Stimulated activated CD8-positive, alpha-beta memory T cell treated with anti-CD3 and anti-CD28 coated beads, Interleukin-4, amount 100 ng/mL, for 24 hours (primary cell): ENCODE measurements around the gene GRWD1.

Experiments used
- DNase-seq: peaks from one replicate; pipeline ENCODE4 v3.0.0-alpha.2; 2020; ENCODE audit warnings: low read depth

GRWD1 gene

GRCh38 chr19:48456864-48457263 lies 11.1 kb downstream of the GRWD1 start:
- DNase-seq: no peak

- no peak for DNase-seq
Observed at GRCh38 chr19:48458016-48458415, 12.2 kb downstream of the GRWD1 start.

- no peak for DNase-seq
Observed at GRCh38 chr19:48461651-48461981, 15.8 kb downstream of the GRWD1 start.

GRCh38 chr19:48461982-48462655 lies 16.3 kb downstream of the GRWD1 start:
- no peak for DNase-seq

GRCh38 chr19:48465215-48465614 lies 19.4 kb downstream of the GRWD1 start:
- DNase-seq: no peak

GRCh38 chr19:48466561-48467325 lies 21.0 kb downstream of the GRWD1 start:
- no peak for DNase-seq

GRCh38 chr19:48468772-48469288 lies 23.0 kb downstream of the GRWD1 start:
- DNase-seq: peak; percentile 97

GRCh38 chr19:48469289-48469881 lies 23.6 kb downstream of the GRWD1 start, which contains the start of gene CYTH2:
CYTH2 (plus strand) TSS chr19:48469369; CDS start chr19:48469508, 139 bp downstream.
- DNase-seq: peak; percentile 67

GRCh38 chr19:48469934-48470680 lies 24.3 kb downstream of the GRWD1 start:
- DNase-seq: no peak

GRCh38 chr19:48470856-48471255 lies 25.1 kb downstream of the GRWD1 start:
- DNase-seq: no peak

GRCh38 chr19:48471836-48472235 lies 26.1 kb downstream of the GRWD1 start:
- DNase-seq: no peak

- no peak for DNase-seq
Observed at GRCh38 chr19:48473161-48473966, 27.6 kb downstream of the GRWD1 start.

GRCh38 chr19:48474084-48474592 lies 28.4 kb downstream of the GRWD1 start:
- no peak for DNase-seq

GRCh38 chr19:48475369-48476068 lies 29.7 kb downstream of the GRWD1 start:
- DNase-seq: no peak

GRCh38 chr19:48476176-48476575 lies 30.4 kb downstream of the GRWD1 start:
- DNase-seq: no peak

- no peak for DNase-seq
Observed at GRCh38 chr19:48477067-48477685, 31.4 kb downstream of the GRWD1 start.

- no peak for DNase-seq
Observed at GRCh38 chr19:48477698-48478338, 32.0 kb downstream of the GRWD1 start.

GRCh38 chr19:48478339-48479256 lies 32.8 kb downstream of the GRWD1 start:
- no peak for DNase-seq
